ENCODE data around the gene PARM1. TPM values are rescaled to one million over a fixed set of nuclear protein-coding genes. Genes with fewer than 3 reads are reported as not detected.

Gene PARM1
- total and polyA plus RNA-seq, 7 donors = 21.9 to 107 (median 41.7) TPM

DNA sequence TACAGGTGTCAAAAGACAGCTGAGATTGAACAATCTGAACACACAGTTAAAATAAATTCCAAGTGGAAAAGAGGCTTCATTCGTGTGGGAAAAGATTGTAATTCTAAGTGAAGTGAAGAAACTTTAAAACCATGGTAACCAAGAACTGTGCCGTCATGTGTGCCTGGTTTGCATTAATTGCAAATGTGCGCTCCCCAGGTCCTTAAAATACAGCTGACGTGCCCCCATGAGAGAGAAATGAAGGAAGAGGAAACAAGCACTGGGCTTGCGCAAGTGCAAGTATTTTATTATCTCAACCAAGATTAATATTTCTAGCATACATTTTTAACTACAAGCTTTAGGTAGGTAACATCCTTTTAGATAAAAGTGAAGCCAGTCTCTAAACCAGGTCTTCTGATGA lies 92.5 kb downstream of the PARM1 start:
- Histone ChIP-seq H3K27ac (no peak overlapping the region), H3K36me3 (no peaks in the 10 kb centered on the region), H3K27me3 (no peaks in the 10 kb centered on the region), H3K9me3 (no peaks in the 10 kb centered on the region), H3K4me3 (no peak overlapping the region), H3K4me1 (no peaks in the 10 kb centered on the region)
- no peak for DNase-seq
- TF ChIP-seq POLR2A (IDR thresholded peaks at IDR 0.05) (no peak), POLR2AphosphoS5 (IDR thresholded peaks at IDR 0.05) (no peak), EP300 (IDR thresholded peaks at IDR 0.05) (no peak), CTCF (IDR thresholded peaks at IDR 0.05) (no peak)
- 91 to 94% methylated on average over 5 of the region's 5 CpGs for WGBS, 2 donors
- intact Hi-C loops (cut with DNase I) = no loop called here

- TF ChIP-seq EP300 (IDR thresholded peaks at IDR 0.05) (no peak), POLR2AphosphoS5 (IDR thresholded peaks at IDR 0.05) (no peak), CTCF (IDR thresholded peaks at IDR 0.05) (no peak), POLR2A (IDR thresholded peaks at IDR 0.05) (no peak)
- no peak overlapping the region for H3K27ac ChIP-seq
- no peaks in the 10 kb centered on the region for H3K9me3 ChIP-seq
- H3K4me3 ChIP-seq = no peak overlapping the region
- no peaks in the 10 kb centered on the region for H3K27me3 ChIP-seq
- no peaks in the 10 kb centered on the region for H3K36me3 ChIP-seq
- intact Hi-C loops (cut with DNase I) = no loop called here
- 54 to 79% methylated on average over 6 of the region's 6 CpGs for WGBS, 2 donors
- no peak for DNase-seq
- peaks cover 0 to 10% (median 6%) of the 10 kb centered on the region in 4 donors for H3K4me1 ChIP-seq
Measured at GRCh38 chr4:75028196-75028854, 95.4 kb downstream of the PARM1 start.

GRCh38 chr4:75030028-75030427 lies 97.1 kb downstream of the PARM1 start:
- intact Hi-C loops (cut with DNase I) = no loop called here
- no peaks in the 10 kb centered on the region for H3K27me3 ChIP-seq

DNA sequence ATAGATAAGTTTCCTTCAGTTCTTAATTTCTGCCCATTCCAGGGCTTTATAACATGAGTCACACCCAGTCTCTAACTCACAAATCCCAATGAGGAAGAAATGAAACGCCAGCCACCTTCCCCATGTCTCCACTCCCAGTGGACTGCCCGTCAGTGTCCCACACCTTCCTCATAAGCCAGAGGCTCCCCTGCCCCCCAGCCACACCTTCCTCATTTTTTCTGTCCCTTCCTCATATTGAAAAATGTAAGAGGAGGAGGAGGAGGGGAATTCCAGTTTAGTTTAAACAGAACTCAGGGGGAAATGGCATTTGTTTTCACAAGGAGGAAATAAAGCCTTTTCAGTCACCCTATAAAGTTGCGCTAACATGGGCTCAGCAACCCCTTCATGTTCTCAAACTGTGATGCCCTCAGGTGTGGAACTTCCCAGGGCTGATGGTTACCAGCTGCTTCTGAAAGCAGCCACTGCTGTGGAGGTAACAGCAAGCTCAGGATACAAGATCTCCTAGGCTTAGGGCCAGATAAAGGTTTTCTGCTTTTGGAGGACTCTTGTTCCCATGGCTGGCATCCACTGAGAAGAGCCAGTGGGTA lies 97.8 kb downstream of the PARM1 start:
- H3K27me3 ChIP-seq = no peaks in the 10 kb centered on the region
- no peaks in the 10 kb centered on the region for H3K36me3 ChIP-seq
- no peak overlapping the region for H3K27ac ChIP-seq
- TF ChIP-seq EP300 (IDR thresholded peaks at IDR 0.05) (no peak), POLR2A (IDR thresholded peaks at IDR 0.05) (no peak), CTCF (IDR thresholded peaks at IDR 0.05) (no peak), POLR2AphosphoS5 (IDR thresholded peaks at IDR 0.05) (no peak)
- H3K4me1 ChIP-seq = peaks cover 0 to 10% (median 6%) of the 10 kb centered on the region in 4 donors
- intact Hi-C loops (cut with DNase I) = no loop called here
- H3K4me3 ChIP-seq = no peak overlapping the region
- no peak for DNase-seq
- H3K9me3 ChIP-seq = no peaks in the 10 kb centered on the region
- WGBS, 2 donors = 19 to 44% methylated on average over 3 of the region's 3 CpGs

More at GRCh38 chr4:75030028-75030427, 97.1 kb downstream of the PARM1 start:
- DNase-seq = no peak
- WGBS, 2 donors = 19 to 54% methylated on average over 1 of the region's 1 CpG
- Histone ChIP-seq H3K4me1 (peaks cover 0 to 10% (median 6%) of the 10 kb centered on the region in 4 donors), H3K36me3 (no peaks in the 10 kb centered on the region), H3K9me3 (no peaks in the 10 kb centered on the region), H3K4me3 (no peak overlapping the region), H3K27ac (no peak overlapping the region)
- TF ChIP-seq CTCF (IDR thresholded peaks at IDR 0.05) (no peak), EP300 (IDR thresholded peaks at IDR 0.05) (no peak)
